PC-9 (cell line): ENCODE data around the gene PLIN1. TPM values are rescaled to one million over a fixed set of nuclear protein-coding genes. Genes with fewer than 3 reads are reported as not detected.

Experiments used
- BruUV-seq: library from RNA; stranded (reverse); fragments of 400-500 nt; replicated peaks from 2 replicates; lab custom pipeline; 2021; lab: Mats Ljungman, UMichigan
- CTCF ChIA-PET: fragments of 300-600 bp; sonication (Branson Sonifier 250); formaldehyde crosslinking; loops from one replicate; lab custom pipeline; 2022; ENCODE audit warnings: antibody characterized with exemption; lab: Charles Lee
- POLR2A ChIA-PET: fragments of 300-600 bp; sonication (Branson Sonifier 250); formaldehyde crosslinking; loops from one replicate; lab custom pipeline; 2022; ENCODE audit warnings: antibody characterized with exemption; ENCODE audit not compliant: unreplicated experiment; lab: Charles Lee
- DNase-seq, 2 experiments: peaks; one replicate each; pipeline versions ENCODE4 v3.0.0 to v3.0.0-alpha.2; 2015 to 2022; ENCODE audit warnings: mixed read lengths in 1 of 2
- H2AFZ ChIP-seq: fragments of 200-600 bp; sonication (generic); 2 replicates; pipeline ENCODE4 v1.8.1; 2017; ENCODE audit warnings: antibody characterized with exemption
- H3F3A ChIP-seq: fragments of 200-600 bp; sonication (generic); 2 replicates; pipeline ENCODE4 v1.8.1; 2017; ENCODE audit warnings: antibody characterized with exemption, mild to moderate bottlenecking, low read depth; ENCODE audit not compliant: insufficient read depth
- H3K27ac ChIP-seq: fragments of 200-600 bp; sonication (generic); 2 replicates; pipeline ENCODE4 v1.6.1; 2016; ENCODE audit warnings: mixed run types
- H3K27me3 ChIP-seq: fragments of 200-600 bp; sonication (generic); 2 replicates; pipeline ENCODE4 v1.6.1; 2016; ENCODE audit warnings: low read depth, mixed run types; ENCODE audit not compliant: insufficient read depth
- H3K36me3 ChIP-seq: fragments of 200-600 bp; sonication (generic); 2 replicates; pipeline ENCODE4 v1.6.1; 2016; ENCODE audit warnings: low read depth, mixed run types
- H3K4me1 ChIP-seq: fragments of 200-600 bp; sonication (generic); replicated peaks from 2 replicates; pipeline ENCODE4 v1.6.1; 2016; ENCODE audit warnings: mixed run types; ENCODE audit not compliant: insufficient read depth
- H3K4me2 ChIP-seq: fragments of 200-600 bp; sonication (generic); 2 replicates; pipeline ENCODE4 v1.6.1; 2017; ENCODE audit warnings: mixed run types
- H3K4me3 ChIP-seq: fragments of 200-600 bp; sonication (generic); 2 replicates; pipeline ENCODE4 v1.6.1; 2016; ENCODE audit warnings: mixed run types
- H3K79me2 ChIP-seq: fragments of 200-600 bp; sonication (generic); 2 replicates; pipeline ENCODE4 v1.6.1; 2017; ENCODE audit warnings: low read depth, mixed run types
- H3K9me2 ChIP-seq: fragments of 200-600 bp; sonication (generic); 2 replicates; pipeline ENCODE4 v1.8.1; 2017; ENCODE audit warnings: mild to moderate bottlenecking; ENCODE audit not compliant: insufficient read depth
- H3K9me3 ChIP-seq: fragments of 200-600 bp; sonication (generic); 2 replicates; pipeline ENCODE4 v1.8.1; 2016; ENCODE audit warnings: low read depth; ENCODE audit not compliant: insufficient read depth
- H4K20me1 ChIP-seq: fragments of 200-600 bp; sonication (generic); 2 replicates; pipeline ENCODE4 v1.8.1; 2017; ENCODE audit not compliant: insufficient read depth
- CTCF ChIP-seq: fragments of 200-600 bp; sonication (generic); conservative IDR thresholded peaks from 2 replicates; pipeline ENCODE4 v1.6.1; 2017; ENCODE audit warnings: mixed run types, antibody characterized with exemption, mild to moderate bottlenecking, moderate library complexity
- EZH2 ChIP-seq: fragments of 200-600 bp; sonication (generic); IDR thresholded peaks from 2 replicates; pipeline ENCODE4 v1.8.0; 2017; ENCODE audit warnings: antibody characterized with exemption, low read depth
- intact Hi-C: fragments of 100-400 bp; cut with micrococcal nuclease; formaldehyde crosslinking; loops from one replicate; pipeline ENCODE4 v1.10.0; 2022; ENCODE audit not compliant: unreplicated experiment
- total RNA-seq: library from RNA; stranded (reverse); gene quantifications from 2 replicates; pipeline ENCODE4 v1.2.3, GENCODE V29; 2021

PLIN1 gene
- total RNA-seq, 1 experiment from 2014 or later = 1.0 TPM

GRCh38 chr15:89660556-89660955, 18.6 kb downstream of the PLIN1 start:
- ChIA-PET CTCF (interaction anchor here (0.5 to 0.7 kb wide), 2 partner anchors 41 to 161 kb away, joined by 4 read pairs; no protein-coding TSS in a partner anchor), POLR2A (no interaction called here)

GRCh38 chr15:89659295-89659694, 19.9 kb downstream of the PLIN1 start:
- H3K27me3 ChIP-seq = no peaks in the 10 kb centered on the region
- intact Hi-C loops = loop anchor here (5.0 kb wide), 1 partner anchor 83 kb away; no protein-coding TSS in a partner anchor
- CTCF ChIA-PET = no interaction called here
- H3K4me2 ChIP-seq = no peak overlapping the region
- no peak overlapping the region for H3K4me3 ChIP-seq
- H3K79me2 ChIP-seq = peaks cover 8% of the 10 kb centered on the region
- H3K36me3 ChIP-seq = no peaks in the 10 kb centered on the region
- no peak for DNase-seq
- H3K9me2 ChIP-seq = no peaks in the 10 kb centered on the region
- H3F3A ChIP-seq = peaks cover 39% of the 10 kb centered on the region
- POLR2A ChIA-PET = no interaction called here
- BruUV-seq = no TSS peak
- no peak for TF ChIP-seq EZH2
- TF ChIP-seq CTCF = no peak
- no peak overlapping the region for H3K27ac ChIP-seq
- H4K20me1 ChIP-seq = no peaks in the 10 kb centered on the region
- no peaks in the 10 kb centered on the region for H3K9me3 ChIP-seq
- peaks cover 26% of the 10 kb centered on the region for H3K4me1 ChIP-seq
- H2AFZ ChIP-seq = no peak overlapping the region

More at GRCh38 chr15:89660556-89660955, 18.6 kb downstream of the PLIN1 start:
- Histone ChIP-seq H3K27ac (no peak overlapping the region), H3K27me3 (no peaks in the 10 kb centered on the region), H3K9me2 (no peaks in the 10 kb centered on the region), H3K36me3 (no peaks in the 10 kb centered on the region), H3K4me2 (no peak overlapping the region), H3K9me3 (no peaks in the 10 kb centered on the region), H3K4me3 (no peak overlapping the region), H3K4me1 (peaks cover 26% of the 10 kb centered on the region), H4K20me1 (no peaks in the 10 kb centered on the region), H2AFZ (no peak overlapping the region), H3F3A (peaks cover 33% of the 10 kb centered on the region), H3K79me2 (peaks cover 8% of the 10 kb centered on the region)
- TF ChIP-seq EZH2 = no peak
- TF ChIP-seq CTCF = no peak
- BruUV-seq = no TSS peak
- intact Hi-C loops = no loop called here
- DNase-seq = no peak

GRCh38 chr15:89657686-89658200, 21.4 kb downstream of the PLIN1 start:
- Histone ChIP-seq H2AFZ (no peak overlapping the region), H3K79me2 (peaks cover 20% of the 10 kb centered on the region), H3K4me3 (no peak overlapping the region), H3K4me2 (no peak overlapping the region), H3K27ac (no peak overlapping the region), H4K20me1 (no peaks in the 10 kb centered on the region), H3K36me3 (no peaks in the 10 kb centered on the region), H3F3A (peaks cover 38% of the 10 kb centered on the region), H3K27me3 (no peaks in the 10 kb centered on the region), H3K4me1 (peaks cover 29% of the 10 kb centered on the region), H3K9me3 (no peaks in the 10 kb centered on the region), H3K9me2 (no peaks in the 10 kb centered on the region)
- no peak for TF ChIP-seq EZH2
- no peak for TF ChIP-seq CTCF
- BruUV-seq = no TSS peak
- POLR2A ChIA-PET = interaction anchor here (0.6 kb wide), 1 partner anchor 10 kb away, joined by 4 read pairs; no protein-coding TSS in a partner anchor
- DNase-seq = no peak
- CTCF ChIA-PET = interaction anchor here (0.6 kb wide), 1 partner anchor 166 kb away, joined by 8 read pairs; no protein-coding TSS in a partner anchor
- intact Hi-C loops = loop anchor here (5.0 kb wide), 1 partner anchor 85 kb away; no protein-coding TSS in a partner anchor
